HepG2 (cell line): ENCODE measurements around the gene RAP1GAP2. TPM values are rescaled to one million over a fixed set of nuclear protein-coding genes. Genes with fewer than 3 reads are reported as not detected.

Source experiments
- ATAC-seq: fragments of 200-7000 bp; cut with Tn5 transposase; 3 replicates; pipeline ENCODE4 v1.9.1; 2020; ENCODE audit warnings: mild to moderate bottlenecking, moderate library complexity
- BruUV-seq: library from RNA; stranded (reverse); fragments of 400-500 nt; replicated peaks from 2 replicates; lab custom pipeline; 2021; lab: Mats Ljungman, UMichigan
- CTCF ChIA-PET: fragments of 300-600 bp; formaldehyde crosslinking; extraction: SDS; loops from one replicate; lab custom pipeline; 2021; ENCODE audit warnings: low total read pairs, inconsistent platforms, low intra/inter-chr PET ratio; lab: Yijun Ruan, JAX
- POLR2A ChIA-PET: fragments of 350-600 bp; sonication (Branson Sonifier 250); formaldehyde crosslinking; loops from one replicate; lab custom pipeline; 2020; ENCODE audit warnings: antibody characterized with exemption, inconsistent platforms; lab: Yijun Ruan, JAX
- DNase-seq: peaks from one replicate; pipeline ENCODE4 v3.0.0-alpha.2; 2015; ENCODE audit warnings: low spot score
- FAIRE-seq: peaks from 3 replicates; lab custom pipeline; 2011; peaks lifted over from hg19 to GRCh38; lab: Jason Lieb, UNC
- H2AFZ ChIP-seq: one replicate; pipeline ENCODE4 v1.6.1; 2011; ENCODE audit warnings: low read length, inconsistent platforms
- H3K27ac ChIP-seq: fragments of 300-600 bp; 3 replicates; pipeline ENCODE4 v1.8.0; 2011; ENCODE audit warnings: mixed run types, mild to moderate bottlenecking, mixed read lengths, low read length, inconsistent platforms; ENCODE audit not compliant: insufficient read depth; ENCODE audit errors: extremely low read length
- H3K27me3 ChIP-seq, 2 experiments: fragments of 200-600 bp in 1 of 2; 2 replicates in 1 of 2; 3 replicates in 1 of 2; pipeline versions ENCODE4 v1.6.0 to v1.8.0; 2011; ENCODE audit warnings: low read length in 2 of 2, mild to moderate bottlenecking in 2 of 2, moderate library complexity in 2 of 2, inconsistent platforms in 1 of 2; ENCODE audit not compliant: insufficient read depth in 2 of 2, control insufficient read depth in 1 of 2
- H3K36me3 ChIP-seq, 2 experiments: fragments of 200-600 bp in 1 of 2; replicated peaks in 1 of 2; 2 replicates in 1 of 2; 3 replicates in 1 of 2; pipeline versions ENCODE4 v1.5.1 to v1.8.0; 2011; ENCODE audit warnings: low read length in 2 of 2, inconsistent platforms in 1 of 2; ENCODE audit not compliant: insufficient read depth in 2 of 2, control insufficient read depth in 1 of 2
- H3K4me1 ChIP-seq: 2 replicates; pipeline ENCODE4 v1.5.1; 2012; ENCODE audit warnings: low read length, inconsistent platforms; ENCODE audit not compliant: insufficient read depth
- H3K4me2 ChIP-seq: 2 replicates; pipeline ENCODE4 v1.6.0; 2011; ENCODE audit warnings: low read depth, low read length, inconsistent platforms
- H3K4me3 ChIP-seq, 3 experiments: fragments of 200-600 bp in 1 of 3; sonication (generic), shearing (Covaris generic) in 1 of 3; replicated peaks in 1 of 3; 2 replicates each; pipeline ENCODE4 v1.5.1; 2011 to 2016; ENCODE audit warnings: low read length in 3 of 3, inconsistent platforms in 2 of 3, low read depth in 2 of 3, mild to moderate bottlenecking in 2 of 3, control low read depth in 1 of 3, mixed read lengths in 1 of 3; ENCODE audit not compliant: insufficient read depth in 1 of 3
- H3K79me2 ChIP-seq: one replicate; pipeline ENCODE4 v1.6.1; 2011; ENCODE audit warnings: low read length, inconsistent platforms; ENCODE audit not compliant: insufficient read depth
- H3K9ac ChIP-seq: 2 replicates; pipeline ENCODE4 v1.6.0; 2011; ENCODE audit warnings: mild to moderate bottlenecking, low read depth, low read length, inconsistent platforms; ENCODE audit not compliant: insufficient read depth
- H3K9me3 ChIP-seq: 2 replicates; pipeline ENCODE4 v1.5.1; 2012; ENCODE audit warnings: mild to moderate bottlenecking, low read length
- H4K20me1 ChIP-seq: 2 replicates; pipeline ENCODE4 v1.6.0; 2011; ENCODE audit warnings: inconsistent platforms, mild to moderate bottlenecking, low read length, moderate library complexity; ENCODE audit not compliant: insufficient read depth
- POLR2AphosphoS5 ChIP-seq: IDR thresholded peaks from 2 replicates; pipeline ENCODE4 v1.6.1; 2012; ENCODE audit warnings: low read depth, low read length
- UBTF ChIP-seq: sonication (generic); formaldehyde crosslinking; IDR thresholded peaks from 2 replicates; pipeline ENCODE4 v1.4.0; 2020; ENCODE audit warnings: mild to moderate bottlenecking, missing genetic modification reagents
- WGBS: methylation state at CpG from one replicate; pipeline ENCODE4 v1.1.6; 2017; ENCODE audit warnings: low lambda C conversion rate; 5-methylcytosine and 5-hydroxymethylcytosine counted together
- in situ Hi-C: cut with HindIII; loops from 2 replicates; pipeline ENCODE4 v1.10.0; 2017; ENCODE audit warnings: low pct_unique_long_range_greater_than_20kb; ENCODE audit not compliant: extremely low pct_ligation_motif_present
- intact Hi-C: fragments of 100-400 bp; cut with micrococcal nuclease; formaldehyde crosslinking; loops from one replicate; pipeline ENCODE4 v1.10.0; 2022; ENCODE audit not compliant: unreplicated experiment
- polyA plus RNA-seq, 8 experiments: library from polyadenylated mRNA; depleted of rRNA in 3 of 8; stranded (reverse) in 7 of 8; unstranded in 1 of 8; fragments of >200 nt; fragmentation: Illumina TruSeq in 4 of 8; extraction: Trizol in 4 of 8; gene quantifications; 2 replicates each; pipeline versions ENCODE4 v1.2.1 to v1.2.3, GENCODE V29; 2011 to 2016; ENCODE audit warnings: low read depth in 4 of 8, missing spikeins in 1 of 8, mixed read lengths in 1 of 8; ENCODE audit not compliant: insufficient read depth in 1 of 8
- total RNA-seq, 5 experiments: library from RNA; depleted of rRNA; stranded (reverse); fragments of >200 nt; fragmentation: Illumina TruSeq; extraction: Trizol; gene quantifications; 2 replicates each; pipeline ENCODE4 v1.2.3, GENCODE V29; 2016; ENCODE audit warnings: low read depth in 1 of 5
- TF ChIP-seq, protein P1 (sequence below): sonication (generic); formaldehyde crosslinking; IDR thresholded peaks from 2 replicates; pipeline ENCODE4 v1.4.0; 2020; ENCODE audit warnings: missing genetic modification reagents

Gene RAP1GAP2
- total and polyA plus RNA-seq, 2 of the 13 experiments (the other 11 are each of a cell fraction or from before 2014, with no cell fraction given), result 10.9 to 12.0 TPM

DNA sequence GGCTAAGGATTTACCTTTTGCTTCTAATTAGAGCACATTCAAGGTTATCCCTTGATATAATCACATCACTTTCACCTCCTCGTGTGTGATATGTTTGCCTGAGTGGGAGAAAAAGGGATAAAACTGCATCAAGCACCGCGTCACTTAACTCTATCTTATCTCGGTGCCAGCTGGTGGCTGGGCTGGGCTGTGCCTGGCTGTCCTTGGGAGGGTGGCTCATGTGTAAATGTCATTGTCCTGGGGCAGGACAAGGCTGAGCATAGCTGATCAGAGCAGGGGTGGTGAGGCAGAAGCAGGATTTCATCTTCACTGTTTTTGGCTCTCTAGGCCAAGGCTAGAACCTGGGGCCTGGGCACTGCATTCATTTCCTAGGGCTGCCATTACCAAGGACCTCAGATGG is 105.3 kb downstream of the RAP1GAP2 start (continued):
- TF ChIP-seq, protein P1, sequence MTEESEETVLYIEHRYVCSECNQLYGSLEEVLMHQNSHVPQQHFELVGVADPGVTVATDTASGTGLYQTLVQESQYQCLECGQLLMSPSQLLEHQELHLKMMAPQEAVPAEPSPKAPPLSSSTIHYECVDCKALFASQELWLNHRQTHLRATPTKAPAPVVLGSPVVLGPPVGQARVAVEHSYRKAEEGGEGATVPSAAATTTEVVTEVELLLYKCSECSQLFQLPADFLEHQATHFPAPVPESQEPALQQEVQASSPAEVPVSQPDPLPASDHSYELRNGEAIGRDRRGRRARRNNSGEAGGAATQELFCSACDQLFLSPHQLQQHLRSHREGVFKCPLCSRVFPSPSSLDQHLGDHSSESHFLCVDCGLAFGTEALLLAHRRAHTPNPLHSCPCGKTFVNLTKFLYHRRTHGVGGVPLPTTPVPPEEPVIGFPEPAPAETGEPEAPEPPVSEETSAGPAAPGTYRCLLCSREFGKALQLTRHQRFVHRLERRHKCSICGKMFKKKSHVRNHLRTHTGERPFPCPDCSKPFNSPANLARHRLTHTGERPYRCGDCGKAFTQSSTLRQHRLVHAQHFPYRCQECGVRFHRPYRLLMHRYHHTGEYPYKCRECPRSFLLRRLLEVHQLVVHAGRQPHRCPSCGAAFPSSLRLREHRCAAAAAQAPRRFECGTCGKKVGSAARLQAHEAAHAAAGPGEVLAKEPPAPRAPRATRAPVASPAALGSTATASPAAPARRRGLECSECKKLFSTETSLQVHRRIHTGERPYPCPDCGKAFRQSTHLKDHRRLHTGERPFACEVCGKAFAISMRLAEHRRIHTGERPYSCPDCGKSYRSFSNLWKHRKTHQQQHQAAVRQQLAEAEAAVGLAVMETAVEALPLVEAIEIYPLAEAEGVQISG (CRISPR knock-in tag), result no peak
- TF ChIP-seq POLR2AphosphoS5, result no peak

GRCh38 chr17:2902546-2902945 is 106.3 kb downstream of the RAP1GAP2 start:
- no peak overlapping the region for H3K27ac ChIP-seq
- WGBS, result 93% methylated on average over 3 of the region's 9 CpGs
- H3K79me2 ChIP-seq, result no peaks in the 10 kb centered on the region
- CTCF ChIA-PET, result no interaction called here
- H4K20me1 ChIP-seq, result 0 out of 2 replicates have a peak, but pooled peaks cover 2% of the 10 kb centered on the region
- intact Hi-C loops, result no loop called here
- no TSS peak for BruUV-seq
- H3K4me2 ChIP-seq, result no peak overlapping the region
- no peak for TF ChIP-seq UBTF (CRISPR knock-in tag)
- H3K4me1 ChIP-seq, result peaks cover 6% of the 10 kb centered on the region
- in situ Hi-C loops, result no loop called here
- H3K9ac ChIP-seq, result no peak overlapping the region
- POLR2A ChIA-PET, result no interaction called here
- H3K4me3 ChIP-seq, result no peak overlapping the region
- no peak overlapping the region for H2AFZ ChIP-seq
- no peaks in the 10 kb centered on the region for H3K27me3 ChIP-seq
- no peaks in the 10 kb centered on the region for H3K36me3 ChIP-seq
- ATAC-seq, result no peak
- DNase-seq, result no peak
- H3K9me3 ChIP-seq, result no peaks in the 10 kb centered on the region
- no peak for FAIRE-seq
